ENCODE measurements around the gene GABRB1.

GABRB1 gene

DNA sequence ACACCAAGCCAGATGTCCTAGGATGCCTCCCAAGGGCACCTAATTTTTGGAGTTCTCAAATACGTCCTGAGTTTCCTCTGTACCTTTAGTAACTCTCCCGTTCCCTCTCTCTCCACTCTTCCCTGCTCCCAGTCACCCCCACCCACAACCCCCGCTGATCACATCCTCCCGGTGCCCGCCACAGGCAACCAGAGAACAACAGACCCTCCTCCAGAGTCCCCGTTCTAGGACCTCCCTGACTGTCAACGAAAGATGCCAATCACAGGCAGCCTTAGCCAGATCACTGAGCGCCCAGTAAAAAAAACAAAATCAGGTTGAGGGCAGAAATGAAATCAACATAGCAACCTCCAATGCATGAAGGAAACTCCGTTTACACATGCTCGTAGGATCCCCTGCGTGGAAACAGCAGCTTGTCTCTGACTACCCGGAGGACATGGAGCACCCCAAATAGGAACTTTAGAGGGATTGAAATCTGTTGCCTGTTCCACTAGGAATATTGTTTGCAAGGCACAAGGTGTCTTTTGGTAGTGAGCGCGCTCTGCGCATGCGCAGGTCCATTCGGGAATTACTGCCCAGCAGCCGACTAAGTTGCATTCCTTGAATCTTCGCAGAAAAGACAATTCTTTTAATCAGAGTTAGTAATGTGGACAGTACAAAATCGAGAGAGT lies at the start of gene GABRB1:
GABRB1 (plus strand) TSS at position 557 of the 668 bp plus-strand sequence.
- FAIRE-seq: no peak

DNA sequence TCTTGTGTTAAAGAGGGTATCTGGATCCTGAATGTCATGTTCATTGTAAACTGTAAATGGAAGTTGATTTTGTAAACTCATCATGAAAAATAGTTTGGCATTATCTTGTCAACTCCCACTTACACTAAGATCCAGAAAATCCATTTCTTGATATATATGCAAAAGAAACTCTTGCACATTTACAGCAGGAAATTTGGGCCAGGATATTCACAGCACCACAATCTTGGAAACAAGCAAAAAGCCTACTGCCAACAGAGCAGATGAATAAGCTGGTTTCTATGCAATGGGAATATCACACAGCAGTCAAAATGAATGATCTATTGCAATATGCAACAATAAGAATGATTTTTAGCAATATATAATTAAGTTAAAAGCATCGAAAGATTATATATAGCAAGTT lies 46.6 kb upstream of the GABRB1 start:
- no peak for FAIRE-seq

DNA sequence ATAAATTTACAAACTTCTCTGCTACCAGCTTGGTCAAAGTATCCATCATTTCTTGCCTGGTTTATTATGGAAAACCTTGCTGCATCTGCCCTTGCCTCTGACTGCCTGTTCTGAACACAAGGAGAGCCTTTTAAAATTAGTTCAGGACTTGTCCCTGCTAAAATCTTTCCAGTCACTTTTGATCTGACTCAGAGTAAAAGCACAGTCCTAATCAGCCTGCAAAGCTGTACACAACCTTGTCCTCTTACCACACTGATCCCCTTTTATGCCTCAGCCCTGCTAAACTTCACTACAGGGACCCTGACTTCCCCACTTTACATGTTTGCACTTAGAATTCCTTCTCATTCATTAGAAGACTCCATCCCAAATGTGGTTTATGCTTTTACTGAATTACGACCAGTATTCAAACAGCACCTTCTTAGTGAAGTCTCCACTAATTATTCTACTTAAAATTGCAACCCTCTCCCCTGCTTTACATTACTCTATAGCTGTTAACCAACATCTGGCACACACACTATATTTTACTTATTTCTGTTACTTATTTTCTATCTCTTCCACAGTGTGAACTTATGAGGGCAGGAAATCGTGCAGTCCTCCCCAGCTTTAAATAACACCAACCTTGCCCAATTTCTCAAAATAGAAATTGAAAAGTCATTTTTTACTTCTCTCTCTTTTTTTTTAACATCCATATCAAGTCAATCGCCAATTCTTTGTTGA lies 44.3 kb upstream of the GABRB1 start:
- FAIRE-seq: no peak

DNA sequence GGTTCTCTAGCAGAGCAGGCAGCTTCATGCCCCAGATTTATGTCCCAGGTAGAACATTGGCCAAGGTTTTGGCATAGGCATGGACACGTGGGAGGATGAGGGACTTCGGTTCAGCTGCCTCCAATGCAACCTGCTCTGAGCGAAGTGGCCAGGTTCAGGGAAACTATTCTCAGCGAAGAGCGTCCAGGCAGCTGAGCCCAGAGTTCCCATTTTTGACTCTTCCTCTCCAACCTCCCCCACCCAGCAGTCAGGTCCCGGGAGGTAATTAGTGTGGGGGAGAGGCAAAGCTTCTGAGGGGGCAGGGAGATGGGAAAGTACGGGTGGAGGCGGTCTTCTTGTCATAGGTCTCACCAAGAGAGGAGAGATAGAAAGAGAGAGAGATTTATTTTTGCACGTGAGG lies 39.0 kb upstream of the GABRB1 start:
- no peak for FAIRE-seq

DNA sequence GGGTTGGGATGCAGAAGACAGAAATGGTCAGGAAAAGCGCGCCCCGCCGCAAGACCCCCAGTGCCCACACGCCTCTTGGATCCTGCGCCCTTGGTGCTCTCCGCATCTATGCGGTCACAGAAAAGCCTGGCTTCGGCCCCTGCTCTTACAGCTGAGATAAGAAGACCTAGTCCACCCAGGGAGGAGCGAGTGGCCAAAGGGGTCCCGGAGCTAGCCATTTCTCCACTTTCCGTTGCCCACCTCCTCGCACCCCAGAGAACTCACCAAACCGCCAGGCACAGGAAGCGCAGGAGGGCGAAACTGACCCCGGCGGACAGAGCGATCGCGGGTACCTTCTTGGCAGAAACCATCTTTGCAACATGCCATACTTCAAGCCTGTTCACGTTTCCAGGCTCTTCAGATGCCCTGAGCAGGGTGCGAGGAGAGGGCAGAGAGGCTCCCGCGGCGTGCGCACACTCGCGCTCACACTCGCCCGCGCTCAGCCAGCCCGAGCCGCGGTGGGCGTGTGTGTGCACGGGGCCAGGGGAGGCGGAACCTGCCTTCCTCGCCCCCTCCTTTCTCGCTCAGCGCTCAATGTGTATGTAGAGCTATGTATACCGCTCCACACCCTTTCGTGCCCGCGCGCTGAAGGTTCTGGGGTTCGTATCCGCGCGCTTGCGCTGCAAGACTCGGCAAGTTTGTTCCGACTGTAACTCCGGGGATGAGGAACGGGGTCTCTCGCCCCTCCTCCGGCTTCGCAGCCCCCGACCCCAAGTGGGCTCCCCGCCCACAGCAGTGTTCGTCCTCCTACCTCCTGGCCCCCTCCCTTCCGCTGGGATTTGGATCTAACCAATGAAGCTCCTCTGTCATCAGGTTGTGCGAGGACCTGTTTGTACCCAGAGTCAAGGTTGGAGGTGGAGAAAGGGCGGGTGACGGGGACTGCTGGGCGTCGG lies 38.0 kb upstream of the GABRB1 start, which contains the start of gene GABRA4:
GABRA4 (minus strand) TSS at position 507 of the 932 bp plus-strand sequence; CDS start at position 350, 157 bp downstream.
- no peak for FAIRE-seq

DNA sequence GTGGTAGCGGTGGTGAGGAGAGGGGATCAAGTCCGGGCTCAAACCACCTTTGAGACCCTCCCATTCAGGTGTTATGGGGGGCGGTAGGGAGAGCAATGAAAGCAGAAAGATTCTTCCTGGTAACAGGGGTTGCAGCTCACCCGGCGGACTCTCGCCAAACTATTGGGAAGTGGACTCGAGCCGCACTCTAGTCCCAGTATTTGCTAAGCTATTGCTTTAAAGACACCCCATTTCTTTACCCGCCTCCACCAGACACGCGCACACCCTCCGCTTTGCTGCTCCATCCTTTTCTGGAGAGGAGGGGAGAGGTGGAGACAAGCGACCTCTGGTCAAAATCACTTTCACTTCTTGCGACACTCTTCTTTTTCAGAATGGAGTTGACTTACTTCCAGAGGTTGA lies 37.4 kb upstream of the GABRB1 start:
- no peak for FAIRE-seq

DNA sequence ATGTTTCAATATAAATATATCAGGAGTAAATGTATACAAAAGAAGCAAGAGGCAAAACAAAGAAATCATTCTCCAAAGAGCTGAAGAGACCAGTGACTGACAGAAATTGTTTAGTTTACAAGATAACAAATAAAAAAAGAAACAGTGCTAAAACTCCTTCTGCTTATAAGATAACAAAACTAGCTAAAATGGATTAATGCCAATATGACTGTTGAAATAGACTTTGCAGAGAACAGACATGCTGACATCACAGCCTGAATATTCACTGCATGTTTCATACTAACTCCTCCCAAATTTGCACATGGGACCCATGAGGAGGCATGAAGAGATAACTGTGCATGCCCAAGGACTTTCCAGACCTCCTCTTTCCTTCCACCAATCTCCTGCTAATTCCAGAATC lies 31.8 kb upstream of the GABRB1 start:
- FAIRE-seq: no peak

DNA sequence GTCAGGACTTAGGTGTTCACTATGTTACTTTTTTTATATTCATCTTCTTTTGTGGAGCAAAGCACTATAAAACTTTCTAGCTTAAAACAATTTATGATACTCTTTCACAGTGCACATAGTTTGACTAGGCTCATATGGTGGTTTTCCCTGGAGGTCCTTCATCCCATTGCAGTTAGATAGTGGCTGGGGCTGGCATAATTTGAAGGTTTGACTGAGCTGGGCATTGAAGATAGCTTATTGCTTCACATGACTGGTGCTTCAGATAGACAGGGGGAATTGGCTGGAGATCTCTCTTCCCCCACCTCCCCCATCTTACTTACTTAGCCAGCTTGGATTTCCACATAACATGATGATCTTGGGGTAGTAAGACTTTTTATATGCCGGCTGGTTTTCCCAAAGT lies 31.0 kb upstream of the GABRB1 start:
- no peak for FAIRE-seq

DNA sequence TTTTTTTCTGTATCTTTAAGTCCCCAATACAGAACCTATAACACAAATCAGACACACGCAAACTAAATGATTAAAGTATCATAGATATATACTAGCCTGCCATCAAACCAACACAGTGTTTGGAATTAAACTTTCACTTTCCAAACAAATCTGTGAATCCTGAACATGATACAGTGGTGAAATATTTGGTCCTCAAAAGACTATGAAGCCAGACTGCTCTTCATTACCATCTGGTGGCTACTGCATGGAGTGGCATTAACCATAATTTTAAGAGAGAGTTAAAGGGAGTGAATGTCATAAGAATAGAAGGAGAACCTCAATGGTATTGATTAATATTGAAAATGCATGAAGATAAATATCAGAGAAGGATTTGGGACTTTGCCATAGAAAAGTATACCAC lies 28.8 kb upstream of the GABRB1 start:
- no peak for FAIRE-seq

DNA sequence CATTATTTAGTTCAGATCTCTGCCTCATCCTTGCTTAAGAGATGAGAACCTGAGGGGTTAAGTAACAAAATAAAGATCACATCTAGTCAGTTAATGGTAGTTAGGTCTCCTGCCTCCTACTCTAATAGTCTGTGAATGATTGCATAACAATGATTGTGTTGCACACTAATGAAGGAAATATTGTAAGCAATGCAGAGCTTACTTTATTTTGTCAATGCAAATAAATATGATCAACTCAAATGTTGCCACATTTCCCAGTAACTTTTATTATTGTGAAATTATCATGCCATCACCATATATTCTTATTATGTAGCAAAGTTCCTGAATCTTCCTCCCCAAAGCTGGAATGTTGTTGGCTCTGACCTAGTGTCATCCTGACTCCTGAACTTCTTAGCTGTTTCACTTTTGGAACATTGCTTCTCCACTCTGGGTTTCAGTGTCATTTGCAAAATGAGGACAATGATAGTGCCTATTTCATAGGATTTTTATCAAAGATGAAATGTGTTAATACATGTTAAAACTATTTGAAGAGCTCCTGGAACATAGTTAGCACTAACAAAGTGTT lies 20.9 kb upstream of the GABRB1 start:
- FAIRE-seq: no peak

DNA sequence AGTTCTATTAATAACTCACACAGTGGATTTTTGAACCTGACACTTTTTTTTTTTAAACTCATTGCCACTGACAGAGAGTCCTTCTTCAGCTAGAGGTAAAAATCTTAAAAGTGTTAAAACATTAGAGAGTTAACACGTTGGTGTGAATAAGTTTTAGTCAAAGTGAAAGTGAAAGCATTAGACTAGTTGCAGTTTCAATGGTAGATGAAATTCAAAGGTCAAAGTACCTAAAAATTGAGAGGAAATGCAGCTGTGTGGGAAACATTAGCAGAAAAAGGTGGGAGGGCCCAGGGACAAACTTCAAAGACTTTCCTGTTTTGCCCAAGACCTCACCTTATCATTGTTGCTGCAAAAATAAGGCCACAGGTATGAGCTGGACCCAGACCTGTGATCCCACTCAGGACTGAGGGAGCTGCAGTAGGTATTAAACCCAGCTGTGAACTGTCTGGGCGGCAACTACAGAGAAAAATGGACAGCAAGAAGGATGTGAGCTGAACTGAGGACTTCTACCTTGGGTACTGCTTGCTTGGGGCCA lies 20.4 kb upstream of the GABRB1 start:
- FAIRE-seq: no peak

DNA sequence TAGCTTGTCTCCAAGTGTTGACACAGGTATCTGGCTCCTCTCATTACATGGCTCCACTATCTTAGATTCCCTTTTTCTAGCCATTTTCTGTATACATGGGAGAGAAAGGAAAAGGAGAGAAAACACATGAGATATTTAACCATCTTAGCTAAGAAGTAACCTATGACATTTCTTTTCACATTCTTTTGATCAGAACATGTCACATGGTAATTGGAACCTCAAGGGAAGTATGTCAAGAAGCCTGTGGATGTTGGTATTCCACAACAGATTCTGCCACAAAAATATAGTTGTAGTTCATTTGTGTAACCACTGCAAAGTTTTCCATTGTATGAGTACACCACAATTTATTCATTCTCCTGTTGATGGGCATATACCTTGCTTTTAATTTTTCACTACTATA lies 18.7 kb upstream of the GABRB1 start:
- no peak for FAIRE-seq

DNA sequence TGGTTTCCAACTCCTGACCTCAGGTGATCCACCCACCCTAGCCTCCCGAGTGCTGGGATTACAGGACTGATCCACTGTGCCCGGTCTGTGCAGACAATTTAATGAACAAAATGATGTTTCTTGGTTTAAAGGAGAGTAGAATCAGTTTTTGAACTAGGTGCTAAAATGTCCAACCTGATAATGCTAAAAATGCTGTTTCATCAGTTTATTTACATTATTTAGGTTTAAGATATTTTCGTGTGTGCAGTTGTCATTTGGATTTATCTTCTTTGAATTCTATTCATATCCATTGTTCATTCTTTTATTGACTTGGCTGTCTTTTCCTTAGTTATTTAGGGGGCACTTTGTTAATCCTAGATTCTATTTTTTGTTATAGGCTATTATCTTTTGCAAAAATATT lies 18.0 kb upstream of the GABRB1 start:
- no peak for FAIRE-seq

DNA sequence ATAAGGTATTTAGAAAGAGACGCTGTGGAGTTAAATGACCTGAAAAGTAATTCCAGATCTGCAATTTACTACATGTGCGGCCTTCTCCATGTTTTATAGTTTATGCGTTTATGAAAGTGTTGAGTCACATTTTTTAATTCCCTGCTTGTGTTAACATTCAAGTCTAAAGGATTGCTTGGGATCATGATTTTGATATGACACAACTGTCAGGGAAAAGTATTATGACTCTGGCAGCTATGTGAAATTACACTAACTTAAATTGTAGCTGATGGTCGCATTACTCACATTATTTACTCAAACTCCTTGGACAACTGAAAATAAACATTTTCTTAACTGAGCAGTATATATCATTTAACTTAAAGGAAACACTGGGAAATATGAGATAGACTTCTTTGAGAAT lies 14.3 kb upstream of the GABRB1 start:
- FAIRE-seq: no peak

DNA sequence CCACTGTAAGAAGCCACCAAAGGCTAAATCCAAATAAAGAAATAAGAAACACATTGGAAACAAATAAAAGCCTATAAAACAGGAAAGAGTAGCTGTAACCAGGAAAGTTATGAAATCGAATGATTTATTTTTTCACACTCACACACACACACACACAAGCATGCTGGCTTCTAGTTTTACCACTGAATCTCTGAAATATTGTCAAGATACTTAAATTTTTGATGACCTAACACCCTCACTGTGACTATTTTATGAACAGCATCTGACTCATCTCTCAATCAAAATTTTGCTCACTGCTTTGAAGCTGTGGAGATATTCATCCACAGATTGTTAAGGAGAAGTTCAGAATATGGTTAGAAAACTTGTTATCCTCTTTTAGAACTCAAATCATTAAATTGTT lies 13.9 kb upstream of the GABRB1 start:
- no peak for FAIRE-seq

DNA sequence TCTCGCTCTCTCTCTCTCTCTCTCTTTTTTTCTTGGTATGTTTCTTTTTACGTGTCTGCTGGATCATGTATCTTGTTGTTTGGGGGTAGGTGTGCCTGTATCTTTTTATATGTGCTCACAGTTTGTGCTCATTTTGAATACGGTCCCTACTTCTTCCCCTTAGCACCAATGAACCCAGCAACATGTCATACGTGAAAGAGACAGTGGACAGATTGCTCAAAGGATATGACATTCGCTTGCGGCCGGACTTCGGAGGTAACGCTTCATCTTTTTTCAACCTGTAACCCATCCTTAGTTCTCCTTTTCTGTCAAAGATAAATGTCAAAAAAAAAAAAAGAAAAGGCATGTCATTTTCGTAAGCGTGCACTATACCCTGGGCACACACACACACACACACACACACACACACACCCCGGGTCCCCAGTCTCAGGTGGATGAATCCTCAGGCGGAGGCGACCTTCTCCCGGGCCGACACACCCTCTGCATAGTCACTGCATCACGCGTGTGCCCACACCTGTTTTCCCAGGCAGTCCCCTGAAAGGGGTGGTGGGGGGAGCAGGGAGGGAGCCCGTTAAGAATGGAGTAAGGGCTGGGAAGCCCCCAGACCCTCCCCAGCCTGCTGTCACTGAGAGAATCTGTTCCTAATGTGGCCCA lies 511 bp downstream of the GABRB1 start:
- FAIRE-seq: no peak

DNA sequence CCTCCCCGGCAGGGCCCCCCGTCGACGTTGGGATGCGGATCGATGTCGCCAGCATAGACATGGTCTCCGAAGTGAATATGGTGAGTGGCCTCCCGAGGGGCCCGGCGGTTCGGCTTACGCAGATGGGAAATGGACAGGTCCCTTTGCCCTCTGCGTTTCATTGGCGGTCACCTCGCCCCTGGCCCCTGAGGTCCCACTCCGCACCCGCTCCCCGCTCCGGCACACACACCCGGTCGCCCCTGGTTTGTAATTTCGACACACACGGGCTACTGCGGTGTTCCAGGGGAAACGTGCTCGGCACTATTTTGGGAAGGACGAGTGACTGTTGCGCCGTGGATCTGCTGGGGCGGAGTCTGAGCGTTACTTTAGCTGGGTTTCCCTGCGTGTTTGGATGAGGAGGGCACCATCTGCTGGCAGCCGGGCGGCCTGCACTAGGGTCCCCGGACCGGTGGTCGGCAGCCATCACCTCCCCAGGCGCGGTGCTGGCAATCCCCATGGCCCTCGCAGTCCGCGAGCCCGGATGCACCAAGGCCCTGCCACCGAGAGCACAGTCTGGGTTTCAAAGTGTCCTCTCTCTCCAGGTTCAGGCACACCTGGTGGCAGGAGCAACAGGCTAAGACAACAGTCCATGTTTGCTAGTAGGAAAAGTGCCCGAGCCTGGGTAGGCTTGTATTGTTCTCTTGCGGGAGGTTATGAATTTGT lies 1.2 kb downstream of the GABRB1 start:
- no peak for FAIRE-seq

DNA sequence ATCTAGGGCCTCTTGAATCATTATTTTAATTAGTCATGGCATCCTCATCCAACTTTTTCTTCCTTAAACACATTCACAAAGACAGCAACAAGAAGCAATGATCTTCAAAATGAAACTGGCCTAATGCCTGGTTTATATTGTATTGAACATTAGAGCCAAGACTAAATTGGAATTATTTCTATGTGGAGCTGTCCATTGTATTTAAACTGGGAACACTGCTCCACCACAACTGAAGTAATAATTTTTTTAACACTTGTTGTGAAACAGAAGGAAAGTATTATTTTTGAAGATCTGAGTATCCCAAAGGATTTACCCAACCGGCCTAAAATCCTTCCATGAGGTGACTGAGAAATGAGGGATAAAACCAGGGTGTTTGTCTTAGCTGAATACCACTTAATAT lies 6.9 kb downstream of the GABRB1 start:
- no peak for FAIRE-seq

DNA sequence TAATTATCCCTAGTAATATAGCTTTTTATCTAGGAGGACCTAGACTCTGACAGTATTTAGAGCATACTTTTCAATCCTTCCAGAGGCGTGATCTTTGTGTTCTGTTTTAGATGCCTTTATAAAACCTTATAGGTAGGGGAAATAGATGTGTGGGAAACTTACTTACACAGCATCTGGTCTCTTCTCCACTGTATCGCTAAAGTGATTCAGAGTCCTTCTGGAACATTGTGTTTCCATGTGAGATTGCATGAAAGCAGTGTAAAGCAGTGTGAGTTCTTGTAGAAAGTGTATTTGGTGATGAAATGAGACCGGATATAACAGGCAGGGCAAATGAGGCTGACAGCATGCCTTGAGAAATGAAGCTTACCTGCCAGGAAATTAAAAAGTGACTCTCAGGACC lies 9.5 kb downstream of the GABRB1 start:
- no peak for FAIRE-seq

DNA sequence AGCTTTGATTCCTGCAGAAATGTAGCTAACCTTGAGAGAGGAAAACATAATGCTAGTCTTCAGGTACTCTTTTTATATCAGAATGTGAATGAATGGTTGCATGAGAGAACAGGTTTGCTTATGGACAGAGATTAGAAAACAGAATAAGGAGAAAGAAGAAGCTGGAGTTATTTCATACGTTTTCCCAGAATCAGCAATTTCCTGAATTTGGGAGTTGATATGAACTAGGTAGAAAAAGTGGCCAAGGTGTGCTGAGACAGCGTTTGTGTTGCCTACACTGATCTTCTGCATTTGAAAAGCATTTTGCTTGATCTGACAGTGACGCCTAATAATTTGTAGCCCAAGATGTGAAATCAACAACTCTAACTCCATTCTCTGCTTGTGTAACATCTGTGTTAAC lies 12.5 kb downstream of the GABRB1 start:
- FAIRE-seq: no peak

DNA sequence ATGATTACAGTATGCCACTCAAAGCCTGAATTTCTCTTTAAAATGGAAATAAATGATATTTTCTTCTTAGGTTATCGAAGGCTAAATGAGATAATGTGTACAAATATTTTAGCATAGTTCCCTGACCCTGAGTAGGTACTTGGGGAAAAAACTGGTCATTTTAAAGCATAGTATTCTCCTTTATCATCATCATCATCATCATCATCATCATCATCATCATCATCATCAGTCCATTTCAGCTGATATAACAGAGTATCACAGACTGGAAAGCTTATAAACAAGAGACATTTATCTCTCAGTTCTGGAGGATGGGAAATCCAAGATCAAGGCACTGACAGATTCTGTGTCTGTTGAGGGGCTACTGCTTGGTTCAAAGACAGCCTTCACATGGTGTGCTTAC lies 13.9 kb downstream of the GABRB1 start:
- no peak for FAIRE-seq

DNA sequence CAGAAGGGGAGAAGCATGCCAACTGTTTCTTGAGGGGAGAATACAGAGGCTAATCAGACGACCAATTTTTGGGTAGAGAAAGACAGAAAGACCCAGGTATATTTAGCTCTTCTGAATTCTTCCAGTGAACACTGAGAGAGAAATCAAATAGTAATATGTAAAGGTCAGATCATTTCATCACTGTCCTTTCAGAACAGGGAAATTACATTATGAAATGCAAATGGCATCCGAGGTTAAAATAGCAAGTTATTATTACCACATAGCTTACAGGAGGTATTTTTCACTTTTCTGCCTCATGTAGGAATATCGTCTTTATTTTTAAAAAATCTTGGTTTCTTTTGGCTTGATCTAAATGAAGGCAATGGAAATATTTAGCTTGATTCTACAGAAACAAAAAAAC lies 18.0 kb downstream of the GABRB1 start:
- no peak for FAIRE-seq
